ENCODE results near the gene KHDRBS2. TPM values are rescaled to one million over a fixed set of nuclear protein-coding genes. Genes with fewer than 3 reads are reported as not detected.

Gene KHDRBS2
- total RNA-seq, 1 experiment from 2014 or later: 2.7 TPM

DNA sequence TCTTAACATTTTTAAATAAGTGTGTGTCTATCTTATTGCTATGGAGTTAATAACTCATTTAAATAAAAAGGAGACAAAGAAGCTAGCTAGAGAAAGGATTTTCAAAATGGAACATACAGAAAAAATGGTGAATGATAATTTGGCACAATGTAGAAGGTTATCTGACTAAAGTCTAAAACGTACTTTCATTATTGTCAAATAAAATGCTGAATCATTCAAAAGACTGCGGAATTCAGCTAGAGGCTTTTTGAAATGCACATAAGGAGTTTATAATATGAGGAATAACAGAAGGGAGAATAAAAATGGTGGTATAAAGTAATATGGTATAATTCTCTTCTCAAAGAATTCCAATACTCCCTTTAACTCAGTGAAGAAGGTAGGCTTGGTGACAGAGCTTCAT lies 597.9 kb downstream of the KHDRBS2 start:
- no peak for DNase-seq
- H2BK5ac ChIP-seq (ENCODE audit: insufficient read length, low read length): no peak overlapping the region
- no peak overlapping the region for H3K9ac ChIP-seq (ENCODE audit: extremely low read depth, insufficient read length, low read length)
- no peaks in the 10 kb centered on the region for H3K79me2 ChIP-seq (ENCODE audit: insufficient read depth, low read length)
- H2BK12ac ChIP-seq (ENCODE audit: insufficient read length, low read depth, low read length): no peak overlapping the region
- no peak overlapping the region for H3K14ac ChIP-seq (ENCODE audit: insufficient read depth, low read length)
- H3T11ph ChIP-seq (ENCODE audit: low read length): no peak overlapping the region
- H4K8ac ChIP-seq (replicated peaks; ENCODE audit: insufficient read length, low read depth, low read length): no peak overlapping the region
- no peaks in the 10 kb centered on the region for H3K27me3 Mint-ChIP-seq (ENCODE audit: low read depth)
- no peaks in the 10 kb centered on the region for H4K20me1 ChIP-seq (ENCODE audit: control insufficient read depth, insufficient read depth, insufficient read length)
- no peaks in the 10 kb centered on the region; a peak in 1 of 5 replicates for H3K9me3 Mint-ChIP-seq
- no peak overlapping the region for H3K27ac Mint-ChIP-seq
- no peak overlapping the region for H3K56ac ChIP-seq (ENCODE audit: insufficient read length, low read depth, low read length)
- no peak overlapping the region for H3K4me2 ChIP-seq (ENCODE audit: insufficient read depth, insufficient read length, low read length)
- H3K23me2 ChIP-seq (ENCODE audit: insufficient read length, low read depth, low read length, poor library complexity, severe bottlenecking): no peaks in the 10 kb centered on the region
- H3K23ac ChIP-seq (ENCODE audit: insufficient read length, low read depth, low read length): no peak overlapping the region
- no peak overlapping the region for H3K4ac ChIP-seq (ENCODE audit: low read depth, low read length)
- peaks cover 6 to 11% of the 10 kb centered on the region in 2 experiments for H3K4me1 Mint-ChIP-seq
- no peaks in the 10 kb centered on the region for H3K27me3 ChIP-seq (ENCODE audit: insufficient read depth, low read length)
- H4K91ac ChIP-seq (ENCODE audit: insufficient read length, low read depth, low read length): no peak overlapping the region
- H2BK120ac ChIP-seq (ENCODE audit: low read depth, low read length, poor library complexity, severe bottlenecking): no peak overlapping the region
- no peak overlapping the region for H2BK20ac ChIP-seq (ENCODE audit: low read depth, low read length, poor library complexity, severe bottlenecking)
- H3K79me1 ChIP-seq (ENCODE audit: insufficient read depth, low read depth, low read length, poor library complexity, severe bottlenecking): no peaks in the 10 kb centered on the region
- no peak overlapping the region for H3K27ac ChIP-seq (ENCODE audit: insufficient read length, low read depth, low read length)
- peaks cover 0 to 2% (median 0%) of the 10 kb centered on the region in 3 experiments; a peak in 1 of 7 replicates for H3K36me3 Mint-ChIP-seq (ENCODE audit: insufficient read depth in 1 of 3, low read depth in 3 of 3)
- no peaks in the 10 kb centered on the region; the same call in 1 of the 2 replicates for H3K4me1 ChIP-seq (ENCODE audit: insufficient read depth, low read length)
- no peak overlapping the region for H3K4me3 Mint-ChIP-seq
- WGBS (ENCODE audit: extremely low coverage, insufficient read length, low lambda C conversion rate): no CpG with 5 or more reads among the region's 2 CpGs
- TF ChIP-seq, protein P1, sequence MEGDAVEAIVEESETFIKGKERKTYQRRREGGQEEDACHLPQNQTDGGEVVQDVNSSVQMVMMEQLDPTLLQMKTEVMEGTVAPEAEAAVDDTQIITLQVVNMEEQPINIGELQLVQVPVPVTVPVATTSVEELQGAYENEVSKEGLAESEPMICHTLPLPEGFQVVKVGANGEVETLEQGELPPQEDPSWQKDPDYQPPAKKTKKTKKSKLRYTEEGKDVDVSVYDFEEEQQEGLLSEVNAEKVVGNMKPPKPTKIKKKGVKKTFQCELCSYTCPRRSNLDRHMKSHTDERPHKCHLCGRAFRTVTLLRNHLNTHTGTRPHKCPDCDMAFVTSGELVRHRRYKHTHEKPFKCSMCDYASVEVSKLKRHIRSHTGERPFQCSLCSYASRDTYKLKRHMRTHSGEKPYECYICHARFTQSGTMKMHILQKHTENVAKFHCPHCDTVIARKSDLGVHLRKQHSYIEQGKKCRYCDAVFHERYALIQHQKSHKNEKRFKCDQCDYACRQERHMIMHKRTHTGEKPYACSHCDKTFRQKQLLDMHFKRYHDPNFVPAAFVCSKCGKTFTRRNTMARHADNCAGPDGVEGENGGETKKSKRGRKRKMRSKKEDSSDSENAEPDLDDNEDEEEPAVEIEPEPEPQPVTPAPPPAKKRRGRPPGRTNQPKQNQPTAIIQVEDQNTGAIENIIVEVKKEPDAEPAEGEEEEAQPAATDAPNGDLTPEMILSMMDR (conservative IDR thresholded peaks at IDR 0.05): no peak
- H2BK15ac ChIP-seq (ENCODE audit: low read depth, low read length): no peak overlapping the region
- H2AFZ ChIP-seq (ENCODE audit: low read length): no peak overlapping the region
- no peak overlapping the region for H3K18ac ChIP-seq (ENCODE audit: insufficient read length, low read depth, low read length)
- no peak overlapping the region for H2AK5ac ChIP-seq (ENCODE audit: insufficient read length, low read length)
- H4K5ac ChIP-seq (ENCODE audit: insufficient read length, low read depth, low read length): no peak overlapping the region
- no peaks in the 10 kb centered on the region for H3K9me3 ChIP-seq (ENCODE audit: control insufficient read depth, low read depth, low read length)

Data from H9 (cell line).